ENCODE results near the gene SEC62.
A peak's percentile ranks its signal among the peaks of the same experiment; 100 is the strongest.

The SEC62 gene

DNA sequence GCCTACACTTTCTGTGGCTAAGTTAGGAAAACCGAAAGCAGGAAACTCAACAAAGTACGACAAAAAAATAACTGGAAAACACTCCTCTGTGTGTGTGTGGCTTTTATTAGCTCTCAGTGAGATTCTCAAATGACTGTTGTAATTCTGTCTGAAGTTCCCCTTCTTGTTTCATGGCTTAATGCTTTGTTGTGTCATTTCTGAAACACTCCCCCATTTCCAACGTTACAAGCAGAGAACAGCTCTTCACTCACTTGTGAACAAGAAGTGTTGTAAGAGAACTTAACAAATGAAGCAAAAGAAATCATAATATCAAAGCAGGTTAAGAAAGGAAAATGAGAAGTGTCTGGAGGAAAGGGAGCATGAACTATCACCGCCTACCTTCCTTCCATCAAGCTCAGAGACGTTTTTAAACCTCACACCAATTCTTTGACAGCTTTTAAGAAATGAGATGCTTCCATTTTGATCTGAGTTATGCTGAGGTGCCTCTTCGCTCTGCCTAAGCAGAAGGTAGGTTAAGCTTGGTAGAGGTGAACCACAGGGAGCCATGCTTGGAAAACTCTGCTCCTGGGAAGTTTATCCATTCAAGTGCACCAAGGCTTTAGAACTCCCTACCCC is 12.4 kb upstream of the SEC62 start:
- ATAC-seq (peak; percentile 45), DNase-seq (no peak)
- H3K9me3 Mint-ChIP-seq, result no peaks in the 10 kb centered on the region
- H3K4me3 Mint-ChIP-seq, result no peak overlapping the region
- peaks cover 12% of the 10 kb centered on the region for H3K27me3 Mint-ChIP-seq
- H3K4me1 Mint-ChIP-seq, result peaks cover 14% of the 10 kb centered on the region
- H3K27ac Mint-ChIP-seq, result no peak overlapping the region

DNA sequence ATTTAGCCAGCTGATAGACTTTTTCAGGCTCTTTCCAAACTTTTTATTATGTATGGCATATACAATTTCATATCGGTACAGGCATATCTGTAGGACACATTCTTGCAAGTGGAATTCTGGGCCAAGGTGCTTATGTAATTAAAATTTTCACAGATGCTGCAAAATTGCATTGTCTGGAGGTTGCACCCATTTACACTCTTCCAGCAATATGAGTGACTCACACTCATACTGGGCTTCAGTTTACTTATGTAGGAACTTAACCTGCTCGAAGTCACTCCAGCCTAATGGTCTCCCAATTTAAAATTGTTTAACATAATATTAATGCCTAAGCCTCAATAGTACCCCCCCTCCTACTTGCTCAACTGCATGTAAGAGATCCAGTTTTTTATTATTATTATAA is 11.2 kb upstream of the SEC62 start:
- H3K4me1 Mint-ChIP-seq, result peaks cover 7% of the 10 kb centered on the region
- H3K4me3 Mint-ChIP-seq, result no peak overlapping the region
- ATAC-seq (no peak), DNase-seq (no peak)
- H3K27ac Mint-ChIP-seq, result no peak overlapping the region
- H3K27me3 Mint-ChIP-seq, result peaks cover 12% of the 10 kb centered on the region
- H3K9me3 Mint-ChIP-seq, result no peaks in the 10 kb centered on the region

DNA sequence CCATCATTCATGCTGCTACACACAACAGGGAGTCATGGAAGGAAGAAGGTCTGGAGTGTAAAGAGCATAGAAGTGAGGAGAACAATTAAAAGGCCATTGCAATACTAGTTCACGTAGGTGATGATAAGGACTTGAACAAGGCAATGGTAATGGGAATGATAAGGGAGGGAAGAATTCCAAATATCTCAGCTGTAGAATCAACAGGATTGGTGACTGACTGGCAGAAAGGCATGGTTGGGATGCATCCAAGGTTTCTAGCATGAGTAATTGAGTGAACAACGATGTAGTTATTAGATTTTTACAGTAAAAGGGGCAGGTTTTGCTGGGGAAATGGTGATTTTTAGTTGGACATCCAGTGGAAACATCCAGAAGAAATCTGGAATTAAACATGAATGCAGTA is 2.4 kb upstream of the SEC62 start:
- no peak for ATAC-seq
- Mint-ChIP-seq H3K27me3 (no peaks in the 10 kb centered on the region), H3K4me3 (no peak overlapping the region), H3K4me1 (peaks cover 37% of the 10 kb centered on the region), H3K9me3 (peaks cover 8 to 9% of the 10 kb centered on the region in 2 donors), H3K27ac (no peak overlapping the region)
- no peak for DNase-seq

DNA sequence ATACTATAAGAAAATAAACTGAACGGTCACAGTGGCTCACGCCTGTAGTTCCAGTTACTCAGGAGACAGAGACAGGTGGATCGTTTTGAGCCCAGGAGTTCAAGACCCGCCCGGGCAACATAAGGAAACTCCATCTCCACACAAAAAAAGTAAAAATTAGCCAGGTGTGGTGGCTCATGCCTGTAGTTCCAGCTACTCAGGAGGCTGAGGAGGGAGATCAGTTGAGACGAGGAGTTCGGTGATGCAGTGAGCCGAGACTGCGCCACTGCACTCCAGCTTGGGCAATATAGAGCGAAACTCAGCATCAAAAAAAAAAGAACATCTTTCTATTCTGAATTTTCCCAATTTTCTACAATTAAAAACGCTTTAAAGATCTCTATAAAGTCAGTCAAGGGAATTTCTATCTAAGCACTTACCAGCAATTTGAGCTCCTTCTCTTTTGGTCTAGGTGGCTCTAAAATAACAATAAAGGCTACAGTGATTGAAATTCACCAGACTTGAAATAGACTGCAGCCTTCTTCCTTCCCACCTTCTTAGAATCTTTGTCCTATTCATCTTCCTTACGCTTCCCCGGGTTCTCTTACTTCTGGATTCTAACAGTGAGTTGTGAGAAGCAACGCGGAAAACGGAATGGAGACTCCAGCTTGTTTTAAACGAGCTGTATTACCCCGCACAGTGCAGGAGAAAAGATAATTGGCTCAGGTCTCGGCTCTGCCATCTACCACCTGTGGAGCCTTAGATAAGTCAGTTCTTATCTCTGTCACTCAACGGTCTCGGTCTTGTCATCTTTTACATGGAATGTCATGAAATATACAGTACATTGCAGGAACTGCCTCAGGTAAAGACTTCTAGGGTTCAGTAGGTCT is 812 bp upstream of the SEC62 start:
- H3K4me1 Mint-ChIP-seq, result peaks cover 49% of the 10 kb centered on the region
- peak overlapping the region; percentile 89 to 97 for H3K4me3 Mint-ChIP-seq
- H3K27ac Mint-ChIP-seq, result peak overlapping the region; percentile 100
- DNase-seq (no peak), ATAC-seq (peak; percentile 39)
- H3K27me3 Mint-ChIP-seq, result no peaks in the 10 kb centered on the region
- peaks cover 8 to 9% of the 10 kb centered on the region in 2 donors for H3K9me3 Mint-ChIP-seq

DNA sequence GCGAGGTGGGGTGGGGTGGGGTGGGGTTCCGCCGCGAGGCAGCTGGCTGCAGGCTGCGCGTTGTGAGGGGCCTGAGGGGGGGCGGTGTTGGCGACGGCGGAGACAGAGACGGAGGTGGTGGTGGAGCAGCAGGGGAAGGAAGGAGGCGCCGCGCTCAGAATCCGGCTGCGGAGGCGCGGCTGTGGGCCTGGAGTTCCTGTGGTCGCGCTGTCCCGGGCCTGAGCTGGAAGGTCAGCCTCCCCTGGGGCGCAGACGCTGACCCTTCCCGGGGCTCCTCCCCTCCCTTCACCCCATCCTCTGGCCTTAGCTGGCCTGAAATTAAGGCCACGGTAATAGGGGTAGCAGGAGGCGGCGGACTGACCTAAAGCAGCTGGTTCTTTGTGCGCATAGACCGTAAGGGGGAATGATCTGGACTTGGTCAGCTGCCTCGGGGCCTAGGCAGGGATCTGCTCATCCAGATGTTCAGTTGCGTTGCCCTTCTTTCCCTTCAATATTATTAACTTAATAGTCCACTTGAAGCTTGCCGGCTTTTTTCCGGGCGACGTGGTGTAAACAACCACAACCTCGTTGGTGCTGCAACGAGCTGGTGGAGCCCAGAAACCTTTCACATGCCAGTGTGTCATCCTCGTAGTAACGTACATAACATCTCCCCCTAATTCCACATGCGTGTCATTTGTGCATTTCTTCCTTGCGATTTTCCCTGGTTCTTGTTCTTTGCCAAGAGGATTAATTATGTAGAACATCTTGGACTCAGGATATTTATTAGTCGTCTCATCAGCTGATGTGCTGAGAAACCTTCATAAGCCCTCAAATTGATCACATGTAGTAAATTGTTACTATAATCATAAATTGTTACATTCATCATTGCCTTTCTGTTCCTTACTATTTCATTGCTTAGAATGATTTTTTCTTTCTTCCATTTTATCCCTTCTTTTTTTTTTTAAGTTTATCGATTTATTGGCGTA is 626 bp downstream of the SEC62 start:
- H3K4me1 Mint-ChIP-seq, result peaks cover 61% of the 10 kb centered on the region
- H3K27me3 Mint-ChIP-seq, result no peaks in the 10 kb centered on the region
- DNase-seq (peak; percentile 33 to 60), ATAC-seq (peak; percentile 86)
- peak overlapping the region; percentile 89 to 97 for H3K4me3 Mint-ChIP-seq
- H3K27ac Mint-ChIP-seq, result peak overlapping the region; percentile 100
- peaks cover 8 to 9% of the 10 kb centered on the region in 2 donors for H3K9me3 Mint-ChIP-seq

DNA sequence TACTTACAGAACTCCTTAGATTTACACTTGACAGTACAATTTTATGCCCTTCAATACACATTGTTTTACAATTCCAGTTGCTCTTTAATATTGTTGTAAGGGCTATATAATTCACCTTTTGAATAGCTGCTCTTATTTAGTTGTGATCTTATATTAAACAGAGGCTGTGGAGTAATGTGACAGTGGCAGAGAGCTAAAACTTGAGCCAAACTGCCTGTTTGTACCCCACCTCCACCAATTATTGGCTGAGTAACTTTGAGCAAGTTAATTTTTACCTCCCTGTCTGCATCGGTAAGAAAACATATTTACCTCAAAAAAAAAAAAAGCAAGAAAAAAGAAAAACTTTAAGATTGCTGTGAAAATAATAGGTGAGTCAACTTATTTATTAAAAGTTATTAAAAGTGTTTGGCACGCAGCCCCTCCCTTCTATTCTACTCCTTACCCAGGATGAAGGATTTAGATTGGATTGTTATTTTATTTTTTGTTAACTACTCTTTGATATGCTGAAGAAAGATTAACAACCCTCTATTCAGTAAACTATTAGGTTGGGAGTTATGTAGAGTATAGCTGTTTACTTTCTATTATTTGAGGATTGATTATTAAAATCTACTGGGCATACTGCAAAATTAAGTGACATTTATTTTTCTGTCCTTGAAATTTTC is 1.7 kb downstream of the SEC62 start:
- ATAC-seq, result no peak
- Mint-ChIP-seq H3K4me3 (peak overlapping the region; percentile 89 to 97), H3K9me3 (peaks cover 8 to 9% of the 10 kb centered on the region in 2 donors), H3K27ac (peak overlapping the region in 1 of 2 donors; percentile 13), H3K27me3 (no peaks in the 10 kb centered on the region), H3K4me1 (peaks cover 59% of the 10 kb centered on the region)
- no peak for DNase-seq

DNA sequence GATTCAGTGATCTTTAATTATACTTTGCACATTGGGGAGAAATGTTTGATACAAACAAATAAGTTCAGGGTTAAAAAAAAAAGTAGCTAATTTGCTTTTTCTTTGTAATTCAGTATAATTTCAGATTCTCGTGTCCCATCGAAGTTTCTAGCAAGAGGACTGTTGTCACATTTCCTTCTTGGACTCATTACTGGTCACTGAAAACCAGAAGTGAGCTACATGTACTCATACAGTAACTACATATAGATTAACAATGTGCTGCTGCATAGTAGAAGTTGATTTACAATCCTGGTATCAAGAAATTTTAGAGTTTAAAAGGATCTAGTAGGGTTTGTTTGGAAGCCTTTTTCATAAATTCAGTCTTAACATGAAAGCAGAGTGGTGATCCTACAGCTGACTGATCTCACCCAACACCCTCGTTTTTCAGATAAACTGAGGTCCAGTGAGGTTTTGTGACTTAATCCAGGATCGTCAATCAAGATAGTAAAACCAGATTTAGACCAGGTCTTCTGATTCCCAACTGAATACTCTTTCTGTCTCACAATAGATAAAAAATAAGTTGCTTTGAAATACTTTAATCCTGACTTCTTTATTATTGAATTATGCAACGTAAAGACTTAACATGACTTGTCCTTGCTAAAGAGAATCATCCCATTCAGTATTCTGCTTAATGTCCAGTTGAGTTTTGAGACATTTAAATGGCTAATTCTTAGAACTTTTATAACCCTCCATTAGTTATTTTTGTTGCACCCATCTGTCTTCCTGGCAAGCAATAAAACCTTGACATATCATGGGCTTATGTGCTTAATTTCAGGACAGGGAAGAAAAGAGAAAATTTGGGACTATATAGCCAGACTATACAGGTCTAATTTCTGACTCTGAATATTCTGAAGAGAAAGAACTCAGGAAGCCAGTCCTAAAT is 2.8 kb downstream of the SEC62 start:
- H3K27ac Mint-ChIP-seq, result no peak overlapping the region
- no peak for DNase-seq
- no peaks in the 10 kb centered on the region for H3K27me3 Mint-ChIP-seq
- ATAC-seq, result no peak
- peaks cover 3 to 4% of the 10 kb centered on the region in 2 donors for H3K9me3 Mint-ChIP-seq
- H3K4me1 Mint-ChIP-seq, result peaks cover 64% of the 10 kb centered on the region
- peak overlapping the region; percentile 89 to 97 for H3K4me3 Mint-ChIP-seq

DNA sequence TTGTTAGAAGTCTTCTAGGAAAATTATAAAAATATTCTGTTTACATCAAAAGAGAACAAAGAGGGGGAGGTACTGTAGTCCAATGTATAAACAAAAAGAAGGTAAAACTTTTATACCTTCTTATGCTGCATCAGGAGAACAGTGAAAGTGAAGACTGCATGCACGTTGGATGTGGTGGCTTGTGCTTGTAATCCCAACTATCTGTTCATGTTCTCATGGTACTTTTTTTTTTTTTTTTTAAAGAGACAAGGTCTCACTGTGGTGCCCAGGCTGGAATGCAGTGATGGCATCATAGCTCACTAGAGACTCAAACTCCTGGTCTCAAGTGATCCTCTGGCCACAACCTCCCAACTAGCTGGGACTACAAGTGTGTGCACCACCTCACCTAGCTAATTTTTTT is 4.2 kb downstream of the SEC62 start:
- peaks cover 64% of the 10 kb centered on the region for H3K4me1 Mint-ChIP-seq
- H3K9me3 Mint-ChIP-seq, result no peaks in the 10 kb centered on the region
- no peak for DNase-seq
- H3K27ac Mint-ChIP-seq, result no peak overlapping the region
- no peak overlapping the region for H3K4me3 Mint-ChIP-seq
- H3K27me3 Mint-ChIP-seq, result no peaks in the 10 kb centered on the region
- no peak for ATAC-seq

DNA sequence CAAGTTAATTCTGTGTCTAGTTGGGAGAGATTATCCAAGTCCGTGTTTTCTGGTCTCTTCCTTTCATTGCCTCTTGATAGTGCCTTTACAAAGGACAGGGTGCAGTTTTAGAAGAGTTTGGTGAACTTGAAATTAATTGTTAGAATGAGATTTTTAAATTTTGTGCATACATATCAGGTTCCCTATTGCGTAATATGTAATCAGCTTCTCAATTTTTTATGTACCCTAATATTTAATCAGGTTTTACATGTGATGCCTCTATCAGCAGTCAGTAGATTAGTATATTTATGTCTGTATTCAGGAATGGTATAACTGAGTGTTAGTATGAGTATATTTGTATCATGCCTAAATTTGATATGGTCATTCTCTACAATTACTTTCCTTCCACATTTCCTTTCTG is 4.9 kb downstream of the SEC62 start:
- H3K4me3 Mint-ChIP-seq, result no peak overlapping the region
- no peaks in the 10 kb centered on the region for H3K27me3 Mint-ChIP-seq
- DNase-seq (no peak), ATAC-seq (no peak)
- no peak overlapping the region for H3K27ac Mint-ChIP-seq
- H3K9me3 Mint-ChIP-seq, result no peaks in the 10 kb centered on the region
- peaks cover 57% of the 10 kb centered on the region for H3K4me1 Mint-ChIP-seq

DNA sequence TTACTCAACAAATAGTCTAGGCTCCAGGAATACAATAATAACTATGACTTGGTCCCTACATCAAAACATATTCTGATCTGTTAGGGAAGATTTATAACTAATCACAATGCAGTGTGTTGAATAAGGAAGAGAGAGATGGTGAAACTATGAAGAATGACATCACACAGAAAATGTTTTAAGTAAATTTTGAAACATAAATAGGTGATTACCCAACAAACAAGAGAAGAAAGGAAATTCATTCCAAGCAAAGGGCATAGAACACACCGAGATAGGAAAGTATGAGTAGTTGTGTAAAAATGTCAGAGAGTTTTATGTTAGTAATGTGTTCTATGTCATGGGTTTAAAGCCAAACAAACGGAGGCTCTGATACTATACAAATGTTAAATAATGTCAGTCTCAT is 13.4 kb downstream of the SEC62 start:
- DNase-seq (no peak), ATAC-seq (no peak)
- H3K27me3 Mint-ChIP-seq, result no peaks in the 10 kb centered on the region
- peaks cover 23% of the 10 kb centered on the region for H3K4me1 Mint-ChIP-seq
- no peaks in the 10 kb centered on the region for H3K9me3 Mint-ChIP-seq
- no peak overlapping the region for H3K4me3 Mint-ChIP-seq
- no peak overlapping the region for H3K27ac Mint-ChIP-seq

DNA sequence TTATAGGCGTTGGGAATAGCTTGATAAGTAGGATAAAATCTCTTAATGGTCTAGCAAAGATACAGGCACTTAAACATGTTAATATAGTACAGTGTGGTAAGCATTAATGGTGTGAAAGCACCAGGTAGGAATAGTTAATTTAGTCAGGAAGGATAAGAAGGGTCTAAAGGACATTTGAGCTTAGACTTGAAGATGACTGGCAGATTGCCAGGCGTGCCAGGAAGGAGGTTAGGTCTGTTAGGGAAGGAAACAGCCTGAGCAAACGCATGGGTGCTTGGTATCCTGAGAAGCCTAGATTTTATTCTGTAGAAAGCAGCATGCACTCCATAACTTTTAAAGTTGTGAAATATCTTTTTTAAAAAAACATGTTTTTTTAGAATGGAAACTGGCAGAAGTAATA is 17.7 kb downstream of the SEC62 start:
- DNase-seq, result no peak
- Mint-ChIP-seq H3K27me3 (no peaks in the 10 kb centered on the region), H3K9me3 (no peaks in the 10 kb centered on the region), H3K4me3 (no peak overlapping the region), H3K4me1 (peaks cover 18% of the 10 kb centered on the region), H3K27ac (peak overlapping the region in 1 of 2 donors; percentile 50)
- ATAC-seq, result no peak

DNA sequence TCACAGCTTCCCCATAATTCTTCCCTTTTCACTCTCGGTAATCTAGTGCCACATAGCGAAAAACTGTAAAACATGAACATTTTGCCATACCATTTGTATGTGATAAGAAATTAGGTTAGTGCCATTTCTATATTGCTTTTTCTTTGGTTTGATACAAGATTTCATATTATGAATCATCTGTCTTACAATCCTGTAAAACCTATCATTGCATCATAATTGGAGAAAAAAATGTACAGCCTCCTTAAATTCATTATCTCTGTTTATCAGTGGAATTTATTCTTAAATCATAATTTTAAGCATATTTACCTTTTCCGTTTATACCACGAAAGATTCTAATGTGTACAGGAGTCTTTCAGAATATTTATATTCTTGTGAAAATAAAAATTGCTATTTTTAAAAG is 23.8 kb downstream of the SEC62 start:
- no peak overlapping the region for H3K4me3 Mint-ChIP-seq
- no peaks in the 10 kb centered on the region for H3K27me3 Mint-ChIP-seq
- no peaks in the 10 kb centered on the region for H3K4me1 Mint-ChIP-seq
- H3K9me3 Mint-ChIP-seq, result no peaks in the 10 kb centered on the region
- DNase-seq (no peak), ATAC-seq (no peak)
- no peak overlapping the region for H3K27ac Mint-ChIP-seq

DNA sequence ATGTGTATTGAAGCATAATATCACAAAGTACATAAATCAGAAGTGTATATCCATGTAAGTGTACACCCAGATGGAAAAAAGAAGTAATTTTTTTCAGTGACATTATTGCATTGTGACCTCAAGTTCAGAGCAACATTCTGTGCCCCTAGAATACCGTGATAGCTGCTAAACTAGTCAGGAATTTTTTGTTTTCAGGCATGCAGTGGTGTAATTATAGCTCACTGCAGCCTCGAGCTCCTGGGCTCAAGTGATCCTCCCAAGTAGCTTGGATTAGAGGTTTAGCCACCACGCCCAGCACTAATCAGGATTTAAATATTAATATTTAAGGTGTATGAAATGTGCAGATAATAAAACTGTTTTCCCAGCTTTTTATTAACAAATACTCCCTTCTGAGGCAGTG is 25.5 kb downstream of the SEC62 start:
- Mint-ChIP-seq H3K4me1 (no peaks in the 10 kb centered on the region), H3K4me3 (no peak overlapping the region), H3K27me3 (no peaks in the 10 kb centered on the region), H3K9me3 (no peaks in the 10 kb centered on the region), H3K27ac (peak overlapping the region in 1 of 2 donors; percentile 76)
- no peak for DNase-seq
- no peak for ATAC-seq

DNA sequence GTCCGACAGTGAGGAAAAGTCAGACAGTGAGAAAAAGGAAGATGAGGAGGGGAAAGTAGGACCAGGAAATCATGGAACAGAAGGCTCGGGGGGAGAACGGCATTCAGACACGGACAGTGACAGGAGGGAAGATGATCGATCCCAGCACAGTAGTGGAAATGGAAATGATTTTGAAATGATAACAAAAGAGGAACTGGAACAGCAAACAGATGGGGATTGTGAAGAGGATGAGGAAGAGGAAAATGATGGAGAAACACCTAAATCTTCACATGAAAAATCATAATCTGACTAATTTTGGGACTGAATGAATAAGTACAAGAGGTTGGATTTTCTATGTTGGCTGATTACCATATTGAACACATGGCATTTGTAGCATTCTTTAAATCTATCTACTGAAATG is 26.2 kb downstream of the SEC62 start:
- Mint-ChIP-seq H3K4me1 (no peaks in the 10 kb centered on the region), H3K27ac (peak overlapping the region; percentile 61 to 72), H3K27me3 (no peaks in the 10 kb centered on the region), H3K4me3 (no peak overlapping the region), H3K9me3 (no peaks in the 10 kb centered on the region)
- ATAC-seq, result no peak
- no peak for DNase-seq

All from stimulated activated naive CD8-positive, alpha-beta T cell treated with anti-CD3 and anti-CD28 coated beads, Interleukin-15, amount 100 ng/mL, for 72 hours (primary cell).